A549 (cell line): ENCODE results near the gene TIGD3. TPM values are rescaled to one million over a fixed set of nuclear protein-coding genes. Genes with fewer than 3 reads are reported as not detected.

Experiments used
- ATAC-seq, 2 experiments: fragments of 200-7000 bp in 1 of 2; fragments of >200 bp in 1 of 2; cut with Nextera tagmentation in 1 of 2; cut with Tn5 transposase in 1 of 2; 3 replicates each; pipeline versions ENCODE4 v1.8.0 to v1.9.1; 2018 to 2020; ENCODE audit warnings: mild to moderate bottlenecking in 1 of 2, moderate library complexity in 1 of 2
- CTCF ChIA-PET: fragments of 300-600 bp; sonication (Branson Sonifier 250); formaldehyde crosslinking; extraction: SDS; loops from one replicate; lab custom pipeline; 2021; ENCODE audit warnings: antibody characterized with exemption, inconsistent platforms; lab: Yijun Ruan, JAX
- POLR2A ChIA-PET: fragments of 350-600 bp; formaldehyde crosslinking; extraction: SDS; loops from one replicate; lab custom pipeline; 2021; ENCODE audit warnings: antibody characterized with exemption, inconsistent platforms; lab: Yijun Ruan, JAX
- DNase-seq, 2 experiments: peaks; one replicate each; pipeline versions ENCODE4 v3.0.0 to v3.0.0-alpha.2; 2011 to 2016; ENCODE audit warnings: low read depth in 1 of 2, low spot score in 1 of 2
- FAIRE-seq: peaks from 2 replicates; lab custom pipeline; 2011; peaks lifted over from hg19 to GRCh38; lab: Jason Lieb, UNC
- H3K27ac ChIP-seq, 2 experiments: fragments of >200 bp; sonication (Bioruptor Twin); formaldehyde crosslinking; 3 replicates each; pipeline ENCODE4 v1.5.1; 2016 to 2017
- H3K4me1 ChIP-seq: fragments of >200 bp; sonication (Bioruptor Twin); formaldehyde crosslinking; 3 replicates; pipeline ENCODE4 v1.6.1; 2016
- H3K4me2 ChIP-seq: fragments of >200 bp; sonication (Bioruptor Twin); formaldehyde crosslinking; 3 replicates; pipeline ENCODE4 v1.6.1; 2016
- H3K4me3 ChIP-seq: fragments of >200 bp; sonication (Bioruptor Twin); formaldehyde crosslinking; 3 replicates; pipeline ENCODE4 v1.5.1; 2016
- H3K9me3 ChIP-seq: fragments of >200 bp; sonication (Bioruptor Twin); formaldehyde crosslinking; 3 replicates; pipeline ENCODE4 v1.6.1; 2016
- BHLHE40 ChIP-seq: IDR thresholded peaks from 2 replicates; pipeline ENCODE4 v1.6.1; 2012; ENCODE audit warnings: low read depth, low read length, inconsistent platforms
- CEBPB ChIP-seq, 2 experiments: fragments of >200 bp in 1 of 2; sonication (Bioruptor Twin) in 1 of 2; formaldehyde crosslinking in 1 of 2; IDR thresholded peaks; 2 replicates each; pipeline ENCODE4 v1.6.1; 2012 to 2016
- CHD2 ChIP-seq: fragments of 150-350 bp; IDR thresholded peaks from 2 replicates; pipeline ENCODE4 v1.6.1; 2014; ENCODE audit warnings: low read length; ENCODE audit not compliant: partially characterized antibody
- CHD4 ChIP-seq: fragments of 200-600 bp; sonication (generic); IDR thresholded peaks from 2 replicates; pipeline ENCODE4 v1.6.1; 2016; ENCODE audit warnings: antibody characterized with exemption, mild to moderate bottlenecking, borderline replicate concordance
- FOSL2 ChIP-seq, 2 experiments: fragments of 450-650 bp in 1 of 2; fragments of >200 bp in 1 of 2; sonication (Bioruptor Twin) in 1 of 2; formaldehyde crosslinking; IDR thresholded peaks; 2 replicates each; pipeline versions ENCODE4 v1.5.0 to v1.6.1; 2016 to 2020; ENCODE audit warnings: mild to moderate bottlenecking in 1 of 2, moderate library complexity in 1 of 2
- FOXS1 ChIP-seq: fragments of 250-450 bp; sonication (Bioruptor Pico); IDR thresholded peaks from 2 replicates; pipeline ENCODE4 v1.5.0; 2020; ENCODE audit warnings: mild to moderate bottlenecking, moderate library complexity
- HES2 ChIP-seq: fragments of >200 bp; sonication (Bioruptor Twin); formaldehyde crosslinking; IDR thresholded peaks from 2 replicates; pipeline ENCODE4 v1.6.1; 2016
- HMGXB4 ChIP-seq: fragments of 250-450 bp; sonication (Bioruptor Pico); IDR thresholded peaks from 2 replicates; pipeline ENCODE4 v1.5.0; 2021; ENCODE audit warnings: mild to moderate bottlenecking, moderate library complexity, borderline replicate concordance
- HOXA7 ChIP-seq: fragments of 250-450 bp; sonication (Bioruptor Pico); IDR thresholded peaks from 2 replicates; pipeline ENCODE4 v1.5.0; 2020; ENCODE audit warnings: mild to moderate bottlenecking, moderate library complexity
- HOXB13 ChIP-seq: fragments of 250-450 bp; sonication (Bioruptor Pico); IDR thresholded peaks from 2 replicates; pipeline ENCODE4 v1.5.0; 2020; ENCODE audit warnings: low read depth, mild to moderate bottlenecking, moderate library complexity
- JUN ChIP-seq, 2 experiments: fragments of >200 bp; sonication (Bioruptor Twin); formaldehyde crosslinking; IDR thresholded peaks; 2 replicates in 1 of 2; 3 replicates in 1 of 2; pipeline ENCODE4 v1.6.1; 2016 to 2017
- JUNB ChIP-seq: fragments of >200 bp; sonication (Bioruptor Twin); formaldehyde crosslinking; IDR thresholded peaks from 2 replicates; pipeline ENCODE4 v1.6.1; 2016
- MAX ChIP-seq: IDR thresholded peaks from 2 replicates; pipeline ENCODE4 v1.6.1; 2012
- POLR2A ChIP-seq: IDR thresholded peaks from 2 replicates; pipeline ENCODE4 v1.6.1; 2012; ENCODE audit warnings: mild to moderate bottlenecking, low read length
- POLR2AphosphoS2 ChIP-seq: conservative IDR thresholded peaks from 2 replicates; pipeline ENCODE4 v1.6.1; 2012; ENCODE audit warnings: low read length, improper control_type of control experiment, inconsistent platforms
- TP53 ChIP-seq: fragments of 250-450 bp; sonication (Bioruptor Pico); IDR thresholded peaks from 2 replicates; pipeline ENCODE4 v1.5.0; 2021; ENCODE audit warnings: mild to moderate bottlenecking, moderate library complexity
- ZC3H11A ChIP-seq: fragments of 450-650 bp; IDR thresholded peaks from 2 replicates; pipeline ENCODE4 v1.6.1; 2014; ENCODE audit warnings: antibody characterized with exemption, mild to moderate bottlenecking
- ZNF302 ChIP-seq: fragments of 250-450 bp; sonication (Bioruptor Pico); IDR thresholded peaks from 2 replicates; pipeline ENCODE4 v1.9.0; 2021; ENCODE audit warnings: inconsistent platforms, mild to moderate bottlenecking, moderate library complexity
- WGBS: methylation state at CpG from one replicate; pipeline ENCODE4 v1.1.6; 2017; ENCODE audit errors: missing lambda C conversion rate; 5-methylcytosine and 5-hydroxymethylcytosine counted together
- polyA plus RNA-seq, 4 experiments: library from polyadenylated mRNA; depleted of rRNA in 3 of 4; stranded (reverse); fragments of >200 nt; fragmentation: RNase III in 1 of 4; extraction: RNeasy Plus Mini Kit Qiagen cat#74134 plus additional on column Dnase treatment in 1 of 4; gene quantifications; 2 replicates in 3 of 4; 3 replicates in 1 of 4; pipeline ENCODE4 v1.2.3, GENCODE V29; 2011 to 2017
- TF ChIP-seq, protein P1 (sequence below): IDR thresholded peaks from 2 replicates; pipeline ENCODE4 v1.6.1; 2012
- TF ChIP-seq, protein P2 (sequence below): fragments of 150-350 bp; IDR thresholded peaks from 2 replicates; pipeline ENCODE4 v1.6.1; 2014; ENCODE audit warnings: low read depth, mild to moderate bottlenecking, low read length

Gene TIGD3
- polyA plus RNA-seq, 2 of the 4 experiments (the other 2 are of a cell fraction): 0.37 to 0.66 TPM

GRCh38 chr11:65396769-65397745, 42.5 kb downstream of the TIGD3 start:
- TF ChIP-seq HOXA7 (CRISPR knock-in tag) (no peak), POLR2AphosphoS2 (no peak), POLR2A (no peak), CHD2 (no peak), CHD4 (no peak), BHLHE40 (no peak), ZNF302 (CRISPR knock-in tag) (no peak), ZC3H11A (no peak), CEBPB (IDR thresholded peaks at IDR 0.05) (no peak), HOXB13 (CRISPR knock-in tag) (no peak)
- TF ChIP-seq, all 56 proteins: peak for 0
- FAIRE-seq (no peak), DNase-seq (no peak), ATAC-seq (no peak)
- no peak overlapping the region for H3K27ac ChIP-seq
- 0 out of 3 replicates have a peak, but pooled peaks cover 4% of the 10 kb centered on the region for H3K4me1 ChIP-seq
- POLR2A ChIA-PET: interaction anchor here (1.1 to 1.9 kb wide), 2 partner anchors 19 to 21 kb away, joined by 4 to 7 read pairs; no protein-coding TSS in a partner anchor
- CTCF ChIA-PET: interaction anchor here (1.0 to 3.0 kb wide), 7 partner anchors 10 to 81 kb away, joined by 3 to 12 read pairs (median 3); partner anchors contain the start of gene FRMD8
- H3K4me2 ChIP-seq: no peak overlapping the region
- WGBS: 92% methylated on average over 19 of the region's 38 CpGs
- no peaks in the 10 kb centered on the region for H3K9me3 ChIP-seq
- no peak overlapping the region for H3K4me3 ChIP-seq

GRCh38 chr11:65398362-65398910, 43.9 kb downstream of the TIGD3 start:
- H3K4me1 ChIP-seq: 0 out of 3 replicates have a peak, but pooled peaks cover 4% of the 10 kb centered on the region
- CTCF ChIA-PET: interaction anchor here (0.6 to 3.0 kb wide), 8 partner anchors 11 to 111 kb away, joined by 3 to 12 read pairs (median 4); partner anchors contain the start of gene FRMD8
- no peak for ATAC-seq
- no peak overlapping the region for H3K27ac ChIP-seq
- TF ChIP-seq JUNB (no peak), HES2 (no peak), JUN (IDR thresholded peaks at IDR 0.05) (no peak), MAX (no peak), FOSL2 (IDR thresholded peaks at IDR 0.05) (no peak), FOSL2 (CRISPR knock-in tag; IDR thresholded peaks at IDR 0.05) (no peak), TP53 (CRISPR knock-in tag) (no peak)
- TF ChIP-seq, protein P1, sequence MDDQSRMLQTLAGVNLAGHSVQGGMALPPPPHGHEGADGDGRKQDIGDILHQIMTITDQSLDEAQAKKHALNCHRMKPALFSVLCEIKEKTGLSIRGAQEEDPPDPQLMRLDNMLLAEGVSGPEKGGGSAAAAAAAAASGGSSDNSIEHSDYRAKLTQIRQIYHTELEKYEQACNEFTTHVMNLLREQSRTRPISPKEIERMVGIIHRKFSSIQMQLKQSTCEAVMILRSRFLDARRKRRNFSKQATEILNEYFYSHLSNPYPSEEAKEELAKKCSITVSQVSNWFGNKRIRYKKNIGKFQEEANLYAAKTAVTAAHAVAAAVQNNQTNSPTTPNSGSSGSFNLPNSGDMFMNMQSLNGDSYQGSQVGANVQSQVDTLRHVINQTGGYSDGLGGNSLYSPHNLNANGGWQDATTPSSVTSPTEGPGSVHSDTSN: no peak
- TF ChIP-seq, protein P2, sequence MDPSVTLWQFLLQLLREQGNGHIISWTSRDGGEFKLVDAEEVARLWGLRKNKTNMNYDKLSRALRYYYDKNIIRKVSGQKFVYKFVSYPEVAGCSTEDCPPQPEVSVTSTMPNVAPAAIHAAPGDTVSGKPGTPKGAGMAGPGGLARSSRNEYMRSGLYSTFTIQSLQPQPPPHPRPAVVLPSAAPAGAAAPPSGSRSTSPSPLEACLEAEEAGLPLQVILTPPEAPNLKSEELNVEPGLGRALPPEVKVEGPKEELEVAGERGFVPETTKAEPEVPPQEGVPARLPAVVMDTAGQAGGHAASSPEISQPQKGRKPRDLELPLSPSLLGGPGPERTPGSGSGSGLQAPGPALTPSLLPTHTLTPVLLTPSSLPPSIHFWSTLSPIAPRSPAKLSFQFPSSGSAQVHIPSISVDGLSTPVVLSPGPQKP: no peak
- FAIRE-seq: no peak
- no peak overlapping the region for H3K4me3 ChIP-seq
- DNase-seq: no peak
- H3K9me3 ChIP-seq: no peaks in the 10 kb centered on the region
- H3K4me2 ChIP-seq: no peak overlapping the region
- POLR2A ChIA-PET: interaction anchor here (0.7 to 1.9 kb wide), 2 partner anchors 16 to 20 kb away, joined by 4 read pairs; partner anchors contain the start of gene SLC25A45
- WGBS: 87% methylated on average over 14 of the region's 16 CpGs

DNA sequence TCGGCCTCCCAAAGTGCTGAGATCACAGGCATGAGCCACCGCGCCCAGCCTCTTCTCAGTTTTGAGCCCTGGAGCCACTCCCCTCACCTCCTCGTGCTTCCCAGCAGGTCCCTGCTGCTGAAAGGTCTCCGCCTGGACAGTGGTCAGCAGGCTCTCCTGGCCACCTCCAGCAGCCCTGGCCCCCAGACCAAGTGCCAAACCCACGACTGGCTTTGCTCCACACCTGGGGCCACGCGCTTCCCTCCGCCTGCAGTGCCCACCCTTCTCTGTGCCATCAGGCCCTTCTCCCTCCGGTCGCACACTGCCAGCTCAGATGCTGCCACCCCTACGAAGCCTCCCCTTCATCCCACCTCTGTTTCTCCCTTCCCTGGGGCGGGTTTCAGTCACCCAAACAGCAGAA, 44.7 kb downstream of the TIGD3 start:
- no peak; a peak in 1 of 6 replicates for ATAC-seq
- H3K4me2 ChIP-seq: no peak overlapping the region
- ChIA-PET CTCF (interaction anchor here (0.6 to 8.5 kb wide), 7 partner anchors 8 to 43 kb away, joined by 3 to 84 read pairs (median 5); partner anchors contain the start of gene FRMD8), POLR2A (no interaction called here)
- no peak overlapping the region for H3K4me3 ChIP-seq
- WGBS: 92% methylated on average over 13 of the region's 13 CpGs
- H3K4me1 ChIP-seq: 0 out of 3 replicates have a peak, but pooled peaks cover 4% of the 10 kb centered on the region
- TF ChIP-seq FOXS1 (CRISPR knock-in tag) (no peak), HMGXB4 (no peak)
- H3K9me3 ChIP-seq: no peaks in the 10 kb centered on the region
- no peak for FAIRE-seq
- no peak for DNase-seq
- H3K27ac ChIP-seq: no peak overlapping the region
